ENCODE results near the gene ZBTB16.

DNA sequence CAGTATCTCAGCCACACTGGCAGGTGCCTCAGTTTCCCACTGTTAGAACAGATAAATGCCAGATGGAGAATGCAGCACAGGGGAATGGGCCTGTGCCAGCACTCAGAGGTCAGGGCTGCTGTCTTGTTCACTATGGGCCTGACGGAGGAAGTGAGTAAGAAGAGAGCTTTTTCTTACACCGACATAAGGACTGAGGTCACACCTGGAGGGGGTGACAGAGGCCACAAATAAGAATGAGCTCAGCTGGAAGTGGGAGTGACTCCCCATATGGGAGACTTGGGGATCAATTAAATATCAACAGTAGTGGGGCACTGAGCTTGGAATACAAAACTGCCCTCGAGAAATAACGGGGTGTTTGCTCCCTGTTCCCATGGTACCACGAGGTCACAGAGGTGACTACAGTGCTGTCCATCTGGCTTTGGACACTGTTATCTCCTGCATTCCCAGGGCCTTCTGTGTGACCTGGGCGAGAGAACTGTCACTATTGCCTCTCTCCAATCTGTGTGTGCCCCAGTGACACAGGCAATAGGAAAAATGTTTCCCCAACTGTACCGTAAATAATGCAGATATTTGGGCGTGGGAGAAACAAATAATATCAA lies 142.6 kb downstream of the ZBTB16 start:
- TF ChIP-seq, protein P1, sequence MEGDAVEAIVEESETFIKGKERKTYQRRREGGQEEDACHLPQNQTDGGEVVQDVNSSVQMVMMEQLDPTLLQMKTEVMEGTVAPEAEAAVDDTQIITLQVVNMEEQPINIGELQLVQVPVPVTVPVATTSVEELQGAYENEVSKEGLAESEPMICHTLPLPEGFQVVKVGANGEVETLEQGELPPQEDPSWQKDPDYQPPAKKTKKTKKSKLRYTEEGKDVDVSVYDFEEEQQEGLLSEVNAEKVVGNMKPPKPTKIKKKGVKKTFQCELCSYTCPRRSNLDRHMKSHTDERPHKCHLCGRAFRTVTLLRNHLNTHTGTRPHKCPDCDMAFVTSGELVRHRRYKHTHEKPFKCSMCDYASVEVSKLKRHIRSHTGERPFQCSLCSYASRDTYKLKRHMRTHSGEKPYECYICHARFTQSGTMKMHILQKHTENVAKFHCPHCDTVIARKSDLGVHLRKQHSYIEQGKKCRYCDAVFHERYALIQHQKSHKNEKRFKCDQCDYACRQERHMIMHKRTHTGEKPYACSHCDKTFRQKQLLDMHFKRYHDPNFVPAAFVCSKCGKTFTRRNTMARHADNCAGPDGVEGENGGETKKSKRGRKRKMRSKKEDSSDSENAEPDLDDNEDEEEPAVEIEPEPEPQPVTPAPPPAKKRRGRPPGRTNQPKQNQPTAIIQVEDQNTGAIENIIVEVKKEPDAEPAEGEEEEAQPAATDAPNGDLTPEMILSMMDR (optimal IDR thresholded peaks at IDR 0.05 in 1 of 3, IDR thresholded peaks at IDR 0.05 in 1 of 3, conservative IDR thresholded peaks at IDR 0.05 in 1 of 3; ENCODE audit: extremely low read depth in 1 of 3, insufficient read depth in 2 of 3, low read length in 3 of 3): no peak
- no peak for TF ChIP-seq EZH2 (IDR thresholded peaks at IDR 0.05; ENCODE audit: low read length)
